WTC11 (cell line): ENCODE results near the gene MACROH2A2. TPM values are rescaled to one million over a fixed set of nuclear protein-coding genes. Genes with fewer than 3 reads are reported as not detected.

Source experiments
- ATAC-seq: fragments of 200-7000 bp; cut with Tn5 transposase; 2 replicates; pipeline ENCODE4 v1.10.0; 2021; ENCODE audit warnings: mild to moderate bottlenecking, moderate library complexity
- CTCF ChIA-PET: fragments of 300-600 bp; sonication (Branson Sonifier 250); formaldehyde crosslinking; loops from one replicate; lab custom pipeline; 2021; ENCODE audit warnings: antibody characterized with exemption; lab: Charles Lee
- POLR2A ChIA-PET: fragments of 350-600 bp; sonication (Branson Sonifier 250); formaldehyde crosslinking; loops from one replicate; lab custom pipeline; 2021; ENCODE audit warnings: antibody characterized with exemption; lab: Charles Lee
- DNase-seq: peaks from one replicate; pipeline ENCODE4 v3.0.0; 2021; ENCODE audit warnings: low spot score
- H3K27ac Mint-ChIP-seq: 2 replicates; pipeline ENCODE4 v1.8.0; 2021; ENCODE audit warnings: mixed read lengths
- H3K27me3 Mint-ChIP-seq: 2 replicates; pipeline ENCODE4 v1.8.0; 2021; ENCODE audit warnings: low read depth, mild to moderate bottlenecking, moderate library complexity, mixed read lengths
- H3K36me3 Mint-ChIP-seq: 2 replicates; pipeline ENCODE4 v1.8.0; 2021; ENCODE audit warnings: mixed read lengths
- H3K4me1 Mint-ChIP-seq: 2 replicates; pipeline ENCODE4 v1.8.0; 2022; ENCODE audit warnings: mixed read lengths
- H3K4me3 Mint-ChIP-seq: 2 replicates; pipeline ENCODE4 v1.8.0; 2021; ENCODE audit warnings: mild to moderate bottlenecking, moderate library complexity, mixed read lengths
- H3K9me3 Mint-ChIP-seq: 2 replicates; pipeline ENCODE4 v1.8.0; 2021; ENCODE audit warnings: mixed read lengths
- FOXP1 ChIP-seq: sonication (generic); formaldehyde crosslinking; IDR thresholded peaks from 2 replicates; pipeline ENCODE4 v1.8.0; 2022; ENCODE audit warnings: missing genetic modification reagents, mild to moderate bottlenecking, moderate library complexity, borderline replicate concordance
- GTF2I ChIP-seq: fragments of 250-450 bp; sonication (Bioruptor Pico); conservative IDR thresholded peaks from 2 replicates; pipeline ENCODE4 v1.4.0; 2021; ENCODE audit warnings: mild to moderate bottlenecking
- NR2C2 ChIP-seq: sonication (generic); formaldehyde crosslinking; IDR thresholded peaks from 2 replicates; pipeline ENCODE4 v1.8.0; 2022; ENCODE audit warnings: mild to moderate bottlenecking, missing genetic modification reagents
- OVOL2 ChIP-seq: fragments of 250-450 bp; sonication (Bioruptor Pico); IDR thresholded peaks from 2 replicates; pipeline ENCODE4 v1.9.0; 2021; ENCODE audit warnings: mild to moderate bottlenecking, borderline replicate concordance
- SP1 ChIP-seq: sonication (generic); formaldehyde crosslinking; conservative IDR thresholded peaks from 2 replicates; pipeline ENCODE4 v1.8.1; 2022; ENCODE audit warnings: missing genetic modification reagents
- ZBTB21 ChIP-seq: sonication (generic); formaldehyde crosslinking; IDR thresholded peaks from 2 replicates; pipeline ENCODE4 v1.8.1; 2023; ENCODE audit warnings: mild to moderate bottlenecking, missing genetic modification reagents, borderline replicate concordance
- ZNF232 ChIP-seq: sonication (generic); formaldehyde crosslinking; IDR thresholded peaks from 2 replicates; pipeline ENCODE4 v1.8.0; 2022; ENCODE audit warnings: mild to moderate bottlenecking, missing genetic modification reagents
- ZNF396 ChIP-seq: fragments of 250-450 bp; sonication (Bioruptor Pico); IDR thresholded peaks from 2 replicates; pipeline ENCODE4 v1.8.0; 2021; ENCODE audit warnings: mild to moderate bottlenecking, moderate library complexity, borderline replicate concordance
- ZNF416 ChIP-seq: fragments of 250-450 bp; sonication (Bioruptor Pico); IDR thresholded peaks from 2 replicates; pipeline ENCODE4 v1.9.0; 2021; ENCODE audit warnings: mild to moderate bottlenecking, inconsistent platforms
- ZNF671 ChIP-seq: fragments of 250-450 bp; sonication (Bioruptor Pico); IDR thresholded peaks from 2 replicates; pipeline ENCODE4 v1.8.0; 2021; ENCODE audit warnings: mild to moderate bottlenecking
- total RNA-seq: library from RNA; stranded (reverse); gene quantifications from 3 replicates; pipeline ENCODE4 v1.2.3, GENCODE V29; 2021
- TF ChIP-seq, protein P1 (sequence below): fragments of 250-450 bp; sonication (Bioruptor Pico); IDR thresholded peaks from 2 replicates; pipeline ENCODE4 v1.8.0; 2021; ENCODE audit warnings: mild to moderate bottlenecking
- TF ChIP-seq, protein P2 (sequence below): sonication (generic); formaldehyde crosslinking; IDR thresholded peaks from 2 replicates; pipeline ENCODE4 v1.8.0; 2022; ENCODE audit warnings: mild to moderate bottlenecking, missing genetic modification reagents
- TF ChIP-seq, protein P3 (sequence below): fragments of 200-600 bp; IDR thresholded peaks from 2 replicates; pipeline ENCODE4 v1.8.0; 2022; ENCODE audit warnings: antibody characterized with exemption
- TF ChIP-seq, protein P4 (sequence below): fragments of 250-450 bp; sonication (Bioruptor Pico); IDR thresholded peaks from 2 replicates; pipeline ENCODE4 v1.9.0; 2021; ENCODE audit warnings: mild to moderate bottlenecking
- TF ChIP-seq, protein P5 (sequence below): sonication (generic); formaldehyde crosslinking; IDR thresholded peaks from 2 replicates; pipeline ENCODE4 v1.8.0; 2023; ENCODE audit warnings: missing genetic modification reagents, mild to moderate bottlenecking, borderline replicate concordance
- TF ChIP-seq, protein P6 (sequence below): sonication (generic); formaldehyde crosslinking; IDR thresholded peaks from 2 replicates; pipeline ENCODE4 v1.8.1; 2022; ENCODE audit warnings: missing genetic modification reagents, borderline replicate concordance

MACROH2A2 gene
- total RNA-seq, 1 experiment from 2014 or later, result 35.4 TPM

DNA sequence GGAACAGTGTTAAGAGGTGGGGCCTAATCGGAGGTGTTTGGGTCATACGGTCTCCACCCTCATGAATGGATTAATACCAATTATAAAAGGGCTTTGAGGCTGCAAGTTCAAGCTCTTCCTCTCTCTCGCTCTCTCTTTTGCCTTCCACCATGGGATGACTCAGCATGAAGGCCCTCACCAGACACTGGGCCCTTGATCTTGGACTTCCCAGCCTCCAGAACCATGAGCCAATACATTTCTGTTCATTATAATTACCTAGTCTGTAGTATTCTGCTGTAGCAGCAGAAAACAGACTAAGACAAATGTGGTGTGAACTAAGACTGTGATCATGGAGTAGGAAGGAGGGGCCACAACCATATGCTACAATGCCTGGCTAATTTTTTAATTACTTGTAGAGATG is 72.3 kb downstream of the MACROH2A2 start (continued):
- TF ChIP-seq, protein P1, sequence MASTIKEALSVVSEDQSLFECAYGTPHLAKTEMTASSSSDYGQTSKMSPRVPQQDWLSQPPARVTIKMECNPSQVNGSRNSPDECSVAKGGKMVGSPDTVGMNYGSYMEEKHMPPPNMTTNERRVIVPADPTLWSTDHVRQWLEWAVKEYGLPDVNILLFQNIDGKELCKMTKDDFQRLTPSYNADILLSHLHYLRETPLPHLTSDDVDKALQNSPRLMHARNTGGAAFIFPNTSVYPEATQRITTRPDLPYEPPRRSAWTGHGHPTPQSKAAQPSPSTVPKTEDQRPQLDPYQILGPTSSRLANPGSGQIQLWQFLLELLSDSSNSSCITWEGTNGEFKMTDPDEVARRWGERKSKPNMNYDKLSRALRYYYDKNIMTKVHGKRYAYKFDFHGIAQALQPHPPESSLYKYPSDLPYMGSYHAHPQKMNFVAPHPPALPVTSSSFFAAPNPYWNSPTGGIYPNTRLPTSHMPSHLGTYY (CRISPR knock-in tag), result no peak
- TF ChIP-seq, protein P2, sequence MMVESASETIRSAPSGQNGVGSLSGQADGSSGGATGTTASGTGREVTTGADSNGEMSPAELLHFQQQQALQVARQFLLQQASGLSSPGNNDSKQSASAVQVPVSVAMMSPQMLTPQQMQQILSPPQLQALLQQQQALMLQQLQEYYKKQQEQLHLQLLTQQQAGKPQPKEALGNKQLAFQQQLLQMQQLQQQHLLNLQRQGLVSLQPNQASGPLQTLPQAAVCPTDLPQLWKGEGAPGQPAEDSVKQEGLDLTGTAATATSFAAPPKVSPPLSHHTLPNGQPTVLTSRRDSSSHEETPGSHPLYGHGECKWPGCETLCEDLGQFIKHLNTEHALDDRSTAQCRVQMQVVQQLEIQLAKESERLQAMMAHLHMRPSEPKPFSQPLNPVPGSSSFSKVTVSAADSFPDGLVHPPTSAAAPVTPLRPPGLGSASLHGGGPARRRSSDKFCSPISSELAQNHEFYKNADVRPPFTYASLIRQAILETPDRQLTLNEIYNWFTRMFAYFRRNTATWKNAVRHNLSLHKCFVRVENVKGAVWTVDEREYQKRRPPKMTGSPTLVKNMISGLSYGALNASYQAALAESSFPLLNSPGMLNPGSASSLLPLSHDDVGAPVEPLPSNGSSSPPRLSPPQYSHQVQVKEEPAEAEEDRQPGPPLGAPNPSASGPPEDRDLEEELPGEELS, result no peak
- TF ChIP-seq, protein P3, sequence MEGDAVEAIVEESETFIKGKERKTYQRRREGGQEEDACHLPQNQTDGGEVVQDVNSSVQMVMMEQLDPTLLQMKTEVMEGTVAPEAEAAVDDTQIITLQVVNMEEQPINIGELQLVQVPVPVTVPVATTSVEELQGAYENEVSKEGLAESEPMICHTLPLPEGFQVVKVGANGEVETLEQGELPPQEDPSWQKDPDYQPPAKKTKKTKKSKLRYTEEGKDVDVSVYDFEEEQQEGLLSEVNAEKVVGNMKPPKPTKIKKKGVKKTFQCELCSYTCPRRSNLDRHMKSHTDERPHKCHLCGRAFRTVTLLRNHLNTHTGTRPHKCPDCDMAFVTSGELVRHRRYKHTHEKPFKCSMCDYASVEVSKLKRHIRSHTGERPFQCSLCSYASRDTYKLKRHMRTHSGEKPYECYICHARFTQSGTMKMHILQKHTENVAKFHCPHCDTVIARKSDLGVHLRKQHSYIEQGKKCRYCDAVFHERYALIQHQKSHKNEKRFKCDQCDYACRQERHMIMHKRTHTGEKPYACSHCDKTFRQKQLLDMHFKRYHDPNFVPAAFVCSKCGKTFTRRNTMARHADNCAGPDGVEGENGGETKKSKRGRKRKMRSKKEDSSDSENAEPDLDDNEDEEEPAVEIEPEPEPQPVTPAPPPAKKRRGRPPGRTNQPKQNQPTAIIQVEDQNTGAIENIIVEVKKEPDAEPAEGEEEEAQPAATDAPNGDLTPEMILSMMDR, result no peak

DNA sequence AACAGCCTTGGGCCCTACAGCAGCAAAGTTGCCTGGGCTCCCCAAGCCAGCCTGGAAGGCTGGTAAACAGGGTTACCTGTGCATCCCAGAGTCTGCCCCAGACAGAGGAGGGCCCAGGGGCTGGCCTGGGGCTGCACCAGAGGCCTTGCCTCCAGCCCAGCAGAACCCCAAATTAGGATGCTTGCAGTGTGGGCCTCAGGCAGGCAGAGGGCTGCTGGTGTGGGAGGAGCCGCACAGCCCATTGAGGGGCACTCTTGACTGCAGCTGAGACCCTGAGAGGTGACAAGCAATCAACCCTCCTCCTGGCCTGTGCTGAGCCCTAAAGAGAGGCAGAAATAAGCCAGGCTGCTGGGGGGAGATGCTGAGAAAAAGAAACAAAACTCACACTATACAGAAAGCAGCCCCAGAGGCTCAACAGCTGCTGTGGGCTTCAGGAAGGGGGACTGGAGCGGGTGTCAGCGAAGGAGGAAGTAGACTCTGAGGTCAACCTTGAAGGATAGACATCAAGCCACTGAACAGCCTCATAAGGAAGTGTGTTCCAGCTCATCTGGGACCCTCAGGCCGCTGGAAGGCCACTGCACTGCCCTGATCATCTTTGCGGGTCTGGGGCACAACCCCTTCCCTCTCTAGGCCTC is 73.4 kb downstream of the MACROH2A2 start:
- CTCF ChIA-PET, result interaction anchor here (1.8 kb wide), 1 partner anchor 9 kb away, joined by 5 read pairs; no protein-coding TSS in a partner anchor
- no peak overlapping the region for H3K27ac Mint-ChIP-seq
- TF ChIP-seq FOXP1 (CRISPR knock-in tag), result no peak
- no peak for TF ChIP-seq SP1
- TF ChIP-seq, protein P3, result no peak
- TF ChIP-seq ZBTB21, result no peak
- no peak for TF ChIP-seq ZNF416 (CRISPR knock-in tag)
- TF ChIP-seq, protein P4, sequence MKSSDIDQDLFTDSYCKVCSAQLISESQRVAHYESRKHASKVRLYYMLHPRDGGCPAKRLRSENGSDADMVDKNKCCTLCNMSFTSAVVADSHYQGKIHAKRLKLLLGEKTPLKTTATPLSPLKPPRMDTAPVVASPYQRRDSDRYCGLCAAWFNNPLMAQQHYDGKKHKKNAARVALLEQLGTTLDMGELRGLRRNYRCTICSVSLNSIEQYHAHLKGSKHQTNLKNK, result no peak
- TF ChIP-seq GTF2I (CRISPR knock-in tag), result no peak
- TF ChIP-seq ZNF396 (CRISPR knock-in tag), result no peak
- TF ChIP-seq OVOL2 (CRISPR knock-in tag), result no peak
- TF ChIP-seq, protein P5, sequence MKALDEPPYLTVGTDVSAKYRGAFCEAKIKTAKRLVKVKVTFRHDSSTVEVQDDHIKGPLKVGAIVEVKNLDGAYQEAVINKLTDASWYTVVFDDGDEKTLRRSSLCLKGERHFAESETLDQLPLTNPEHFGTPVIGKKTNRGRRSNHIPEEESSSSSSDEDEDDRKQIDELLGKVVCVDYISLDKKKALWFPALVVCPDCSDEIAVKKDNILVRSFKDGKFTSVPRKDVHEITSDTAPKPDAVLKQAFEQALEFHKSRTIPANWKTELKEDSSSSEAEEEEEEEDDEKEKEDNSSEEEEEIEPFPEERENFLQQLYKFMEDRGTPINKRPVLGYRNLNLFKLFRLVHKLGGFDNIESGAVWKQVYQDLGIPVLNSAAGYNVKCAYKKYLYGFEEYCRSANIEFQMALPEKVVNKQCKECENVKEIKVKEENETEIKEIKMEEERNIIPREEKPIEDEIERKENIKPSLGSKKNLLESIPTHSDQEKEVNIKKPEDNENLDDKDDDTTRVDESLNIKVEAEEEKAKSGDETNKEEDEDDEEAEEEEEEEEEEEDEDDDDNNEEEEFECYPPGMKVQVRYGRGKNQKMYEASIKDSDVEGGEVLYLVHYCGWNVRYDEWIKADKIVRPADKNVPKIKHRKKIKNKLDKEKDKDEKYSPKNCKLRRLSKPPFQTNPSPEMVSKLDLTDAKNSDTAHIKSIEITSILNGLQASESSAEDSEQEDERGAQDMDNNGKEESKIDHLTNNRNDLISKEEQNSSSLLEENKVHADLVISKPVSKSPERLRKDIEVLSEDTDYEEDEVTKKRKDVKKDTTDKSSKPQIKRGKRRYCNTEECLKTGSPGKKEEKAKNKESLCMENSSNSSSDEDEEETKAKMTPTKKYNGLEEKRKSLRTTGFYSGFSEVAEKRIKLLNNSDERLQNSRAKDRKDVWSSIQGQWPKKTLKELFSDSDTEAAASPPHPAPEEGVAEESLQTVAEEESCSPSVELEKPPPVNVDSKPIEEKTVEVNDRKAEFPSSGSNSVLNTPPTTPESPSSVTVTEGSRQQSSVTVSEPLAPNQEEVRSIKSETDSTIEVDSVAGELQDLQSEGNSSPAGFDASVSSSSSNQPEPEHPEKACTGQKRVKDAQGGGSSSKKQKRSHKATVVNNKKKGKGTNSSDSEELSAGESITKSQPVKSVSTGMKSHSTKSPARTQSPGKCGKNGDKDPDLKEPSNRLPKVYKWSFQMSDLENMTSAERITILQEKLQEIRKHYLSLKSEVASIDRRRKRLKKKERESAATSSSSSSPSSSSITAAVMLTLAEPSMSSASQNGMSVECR (CRISPR knock-in tag), result no peak
- TF ChIP-seq, protein P6, sequence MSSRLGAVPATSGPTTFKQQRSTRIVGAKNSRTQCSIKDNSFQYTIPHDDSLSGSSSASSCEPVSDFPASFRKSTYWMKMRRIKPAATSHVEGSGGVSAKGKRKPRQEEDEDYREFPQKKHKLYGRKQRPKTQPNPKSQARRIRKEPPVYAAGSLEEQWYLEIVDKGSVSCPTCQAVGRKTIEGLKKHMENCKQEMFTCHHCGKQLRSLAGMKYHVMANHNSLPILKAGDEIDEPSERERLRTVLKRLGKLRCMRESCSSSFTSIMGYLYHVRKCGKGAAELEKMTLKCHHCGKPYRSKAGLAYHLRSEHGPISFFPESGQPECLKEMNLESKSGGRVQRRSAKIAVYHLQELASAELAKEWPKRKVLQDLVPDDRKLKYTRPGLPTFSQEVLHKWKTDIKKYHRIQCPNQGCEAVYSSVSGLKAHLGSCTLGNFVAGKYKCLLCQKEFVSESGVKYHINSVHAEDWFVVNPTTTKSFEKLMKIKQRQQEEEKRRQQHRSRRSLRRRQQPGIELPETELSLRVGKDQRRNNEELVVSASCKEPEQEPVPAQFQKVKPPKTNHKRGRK (CRISPR knock-in tag), result no peak
- no peak for TF ChIP-seq ZNF232 (CRISPR knock-in tag)
- TF ChIP-seq ZNF671 (CRISPR knock-in tag), result no peak
- TF ChIP-seq NR2C2 (CRISPR knock-in tag), result no peak
- TF ChIP-seq, all 79 proteins: peak for 0
- Mint-ChIP-seq H3K4me3 (no peak overlapping the region), H3K4me1 (no peaks in the 10 kb centered on the region), H3K9me3 (peaks cover 3% of the 10 kb centered on the region), H3K36me3 (no peaks in the 10 kb centered on the region; the same call in 1 of the 2 replicates), H3K27me3 (0 out of 2 replicates have a peak, but pooled peaks cover under 1% of the 10 kb centered on the region)
- ATAC-seq (peak; percentile 70), DNase-seq (no peak)
- POLR2A ChIA-PET, result no interaction called here
